HG02588 (cell line): Measurements from ENCODE around the gene TERB1.

Experiments
- ATAC-seq: cut with Tn5 transposase; IDR thresholded peaks from one replicate; pipeline ENCODE4 v1.9.1; 2021; ENCODE audit warnings: mild to moderate bottlenecking, moderate library complexity; ENCODE audit not compliant: unreplicated experiment

TERB1 gene

DNA sequence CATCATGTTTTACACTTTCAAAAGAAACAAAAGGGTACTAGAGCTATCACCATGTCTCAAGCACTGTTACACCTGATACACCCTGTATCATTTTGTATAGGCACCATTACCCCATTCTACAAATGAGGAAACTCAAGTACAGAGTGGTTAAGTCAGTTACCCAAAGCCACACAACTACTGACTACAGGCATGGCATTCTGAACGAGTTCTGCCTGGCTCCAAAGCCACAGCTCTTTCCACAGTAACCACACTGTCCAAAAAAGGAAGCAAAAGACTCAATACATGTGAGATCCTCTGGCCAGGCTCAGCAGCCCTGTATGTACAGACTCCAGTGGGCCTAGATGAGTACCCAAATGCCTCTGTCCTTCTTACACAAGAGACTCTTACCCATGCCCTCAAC, 54.7 kb downstream of the TERB1 start:
- ATAC-seq, result no peak

- ATAC-seq, result no peak
Observed at GRCh38 chr16:66746048-66746447, 55.3 kb downstream of the TERB1 start.

DNA sequence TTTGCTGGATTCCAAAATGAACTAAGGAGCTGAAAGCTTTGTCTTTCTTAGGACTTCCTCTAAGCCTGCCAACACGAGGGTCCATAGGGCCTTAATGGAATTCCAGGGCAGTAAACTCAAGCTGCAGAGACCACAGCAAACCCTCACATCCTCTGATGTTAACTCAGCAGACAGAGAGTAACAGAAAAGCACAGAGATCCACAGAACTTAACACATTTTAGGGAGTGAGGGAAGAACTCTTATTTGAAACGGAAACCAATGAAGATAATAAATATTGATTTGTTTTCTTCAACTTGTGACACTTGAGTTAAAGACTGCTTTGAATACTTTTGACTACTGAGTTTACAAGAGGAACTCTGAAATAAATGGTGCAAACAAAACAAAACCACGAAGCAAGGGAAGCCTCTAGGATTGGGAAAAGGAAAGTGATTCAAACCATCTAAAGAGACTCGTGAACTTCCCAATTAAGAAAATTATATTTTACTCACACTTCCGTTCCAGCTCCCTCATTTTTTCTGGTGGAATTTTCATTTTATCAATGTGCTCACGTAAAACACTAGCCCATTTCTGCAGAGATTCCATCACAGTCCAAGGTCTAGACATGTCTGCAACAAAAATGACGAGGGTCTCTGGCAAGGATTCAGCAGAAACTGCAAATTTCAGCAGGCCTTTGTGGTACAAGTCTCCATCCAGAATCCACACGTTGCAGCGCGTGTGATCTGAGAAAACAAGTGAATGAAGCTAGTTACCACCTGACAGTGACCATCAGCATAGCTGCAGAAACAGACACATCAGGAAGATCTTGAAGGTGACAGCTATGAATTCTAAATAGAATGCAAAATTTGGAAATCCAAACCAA, 59.2 kb downstream of the TERB1 start:
- ATAC-seq, result no peak

DNA sequence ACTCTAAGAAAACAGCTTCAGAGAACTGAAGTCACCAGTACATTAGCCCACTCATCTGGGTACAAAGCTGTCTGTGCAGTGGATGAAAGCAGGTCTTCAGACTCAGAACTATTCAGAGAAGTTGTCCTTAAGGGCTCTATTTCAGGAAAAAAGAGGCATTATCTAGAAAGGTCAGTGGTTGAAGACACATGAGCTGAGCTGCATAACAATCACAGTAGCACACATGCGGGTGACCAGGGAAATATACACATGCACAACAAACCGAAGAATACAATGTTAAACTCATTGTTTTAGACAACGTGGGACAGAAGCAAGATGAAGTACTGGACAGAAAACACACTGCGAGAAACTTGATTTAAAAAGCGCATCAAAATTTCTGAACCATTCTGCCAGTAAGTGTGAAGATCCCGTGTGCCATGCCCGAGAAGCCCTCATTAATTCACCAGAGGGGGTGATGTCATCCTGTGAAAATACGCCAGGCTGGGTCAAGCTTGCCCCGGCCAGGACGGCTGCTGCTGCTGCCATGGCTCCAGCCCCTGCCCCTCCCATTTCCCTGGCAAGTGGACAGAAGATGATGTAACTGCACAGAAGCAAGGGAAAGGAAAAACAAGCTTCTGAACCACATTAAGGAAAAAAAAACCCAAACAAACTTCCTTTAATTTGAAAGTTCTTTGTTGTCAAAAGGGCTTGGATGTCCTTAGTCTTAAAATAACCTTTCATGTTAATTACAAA, 60.0 kb downstream of the TERB1 start:
- ATAC-seq, result no peak

DNA sequence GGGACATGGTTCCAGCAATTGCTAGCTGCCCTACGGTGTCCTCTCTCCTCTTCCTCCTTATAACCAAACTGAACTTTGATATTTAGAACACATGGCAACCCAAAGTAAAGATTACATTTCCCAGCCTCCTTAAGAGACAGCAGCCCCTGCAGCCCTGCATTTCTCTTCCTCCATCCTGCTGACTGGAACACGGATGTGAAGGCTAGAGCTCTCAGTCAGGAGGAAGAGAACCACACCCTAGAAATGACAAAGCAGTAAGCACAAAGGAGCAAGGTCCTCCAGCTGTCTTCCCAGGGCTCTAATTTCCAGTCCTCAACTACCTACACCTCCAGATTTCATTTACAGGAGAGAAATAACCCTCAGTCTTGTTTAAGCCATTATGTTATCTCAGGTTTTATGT, 60.9 kb downstream of the TERB1 start:
- ATAC-seq, result no peak

- no peak for ATAC-seq
Observed at GRCh38 chr16:66740010-66740409, 61.4 kb downstream of the TERB1 start.

DNA sequence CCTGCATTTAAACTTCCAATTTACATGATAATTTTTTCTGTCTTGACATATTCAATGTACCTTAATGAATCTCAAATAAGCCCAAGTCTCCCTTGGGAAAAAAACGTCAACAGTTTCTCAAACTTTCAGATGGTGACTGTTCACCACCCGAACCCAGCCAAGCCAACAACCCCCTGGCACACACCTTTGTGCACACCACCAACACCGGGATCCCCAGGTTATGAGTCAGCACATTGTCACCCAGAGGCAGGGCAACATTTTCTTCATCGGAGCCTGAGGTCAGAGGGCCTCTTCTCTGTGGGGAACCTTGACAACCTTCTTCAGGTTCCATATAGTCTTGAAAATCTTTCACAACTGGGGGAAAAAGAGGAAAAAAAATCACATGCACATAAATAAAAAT, 65.5 kb downstream of the TERB1 start:
- ATAC-seq, result no peak

DNA sequence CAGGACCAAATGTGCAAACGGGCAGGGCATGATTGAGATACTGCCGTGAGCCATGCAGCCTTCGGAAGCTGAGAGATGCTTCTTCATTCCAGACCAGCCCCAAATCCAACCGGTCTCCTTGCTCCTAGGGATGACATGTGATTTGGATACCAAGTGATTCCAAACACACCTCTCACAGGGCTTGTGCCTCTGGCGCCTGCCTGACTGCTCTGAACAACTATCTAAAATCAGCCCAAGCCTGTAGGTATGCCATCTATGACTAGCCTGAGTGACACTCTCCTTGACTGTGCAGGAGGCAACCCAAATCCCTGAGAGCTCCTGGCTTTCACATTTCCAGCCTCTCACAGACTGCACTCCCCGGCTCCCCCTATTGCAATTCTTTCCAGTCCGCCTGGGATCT, 70.3 kb downstream of the TERB1 start:
- ATAC-seq, result no peak

DNA sequence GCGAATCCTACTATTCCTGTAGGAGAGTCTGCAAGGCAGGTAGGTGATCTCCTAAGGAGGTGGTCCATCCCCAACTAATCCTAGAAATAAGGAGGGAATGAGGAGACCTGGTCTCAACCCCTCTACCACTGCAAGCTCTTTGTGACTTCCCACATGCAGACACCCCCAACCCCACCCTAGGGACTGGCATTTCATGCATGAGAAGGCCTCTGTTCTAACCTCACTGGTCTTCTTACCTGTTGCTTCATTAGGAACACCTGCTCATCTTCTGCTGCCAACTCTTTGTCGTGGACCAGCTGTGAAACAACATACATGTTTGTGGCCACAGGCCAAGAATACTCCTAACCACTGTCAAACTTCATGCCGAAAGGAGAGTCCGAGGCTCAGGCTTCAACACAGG, 72.6 kb downstream of the TERB1 start:
- ATAC-seq, result no peak

GRCh38 chr16:66728117-66728787, 73.1 kb downstream of the TERB1 start:
- ATAC-seq, result no peak

- no peak for ATAC-seq
Observed at GRCh38 chr16:66720766-66721165, 80.6 kb downstream of the TERB1 start.

DNA sequence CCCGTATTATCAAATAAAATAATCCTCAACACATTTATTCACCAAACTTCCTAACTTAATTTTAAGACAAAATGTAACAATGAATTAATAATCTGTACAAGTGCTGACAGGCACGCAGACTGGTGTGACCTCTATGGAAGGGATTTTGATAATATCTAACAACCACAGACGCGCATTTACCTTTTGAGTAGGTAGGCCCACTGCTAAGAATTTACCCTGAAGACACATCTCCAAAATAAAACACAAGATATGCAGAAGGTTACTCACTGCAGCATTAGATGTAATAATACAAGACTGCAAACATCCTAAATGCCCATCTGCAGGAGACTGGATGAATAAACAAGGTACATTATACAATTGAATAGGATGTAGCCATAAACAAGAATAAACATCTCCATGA, 82.1 kb downstream of the TERB1 start:
- ATAC-seq, result no peak

- ATAC-seq, result no peak
Observed at GRCh38 chr16:66717776-66718175, 83.6 kb downstream of the TERB1 start.

DNA sequence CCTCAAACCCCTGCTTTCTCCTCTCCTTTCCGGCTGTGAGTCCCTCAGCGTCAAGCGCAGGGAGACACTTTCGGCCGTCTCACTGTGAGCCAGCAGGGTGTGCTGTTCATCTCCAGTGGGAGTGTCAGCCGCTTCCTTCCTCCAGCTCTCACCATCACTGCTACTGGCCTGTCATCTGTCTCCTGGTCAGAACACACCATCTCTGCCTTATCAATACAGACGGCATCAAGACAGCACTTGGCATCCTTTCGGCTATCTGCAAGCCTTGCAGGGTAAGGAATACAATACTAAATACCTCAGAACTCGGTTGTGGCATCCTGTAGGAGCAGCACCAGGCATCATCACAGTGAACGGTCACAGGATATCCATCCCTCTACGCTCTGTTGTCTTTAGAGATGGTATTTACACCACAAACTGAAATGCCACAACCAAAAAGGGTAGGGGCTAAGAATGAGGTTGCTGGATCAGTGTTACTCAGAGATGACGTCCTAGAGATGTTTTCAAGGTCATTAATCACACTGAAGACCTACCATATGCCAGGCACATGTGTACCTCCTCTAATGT, 84.2 kb downstream of the TERB1 start:
- no peak for ATAC-seq

GRCh38 chr16:66714654-66715307, 86.6 kb downstream of the TERB1 start:
- ATAC-seq, result no peak

DNA sequence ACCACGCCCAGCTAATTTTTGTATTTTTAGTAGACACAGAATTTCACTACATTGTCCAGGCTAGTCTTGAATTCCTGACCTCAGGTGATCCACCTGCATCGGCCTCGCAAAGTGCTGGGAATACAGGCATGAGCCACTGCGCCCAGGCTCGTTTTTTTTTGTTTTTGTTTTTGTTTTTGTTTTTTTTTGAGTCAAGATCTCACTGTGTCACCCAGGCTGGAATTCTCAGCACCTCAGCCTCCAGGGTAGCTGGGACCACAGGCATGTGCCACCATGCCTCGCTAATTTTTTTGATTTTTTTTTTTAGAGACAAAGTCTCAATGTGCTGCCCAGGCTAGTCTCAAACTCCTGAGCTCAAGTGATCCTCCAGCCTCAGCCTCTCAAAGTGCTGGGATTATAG, 87.3 kb downstream of the TERB1 start:
- no peak for ATAC-seq

DNA sequence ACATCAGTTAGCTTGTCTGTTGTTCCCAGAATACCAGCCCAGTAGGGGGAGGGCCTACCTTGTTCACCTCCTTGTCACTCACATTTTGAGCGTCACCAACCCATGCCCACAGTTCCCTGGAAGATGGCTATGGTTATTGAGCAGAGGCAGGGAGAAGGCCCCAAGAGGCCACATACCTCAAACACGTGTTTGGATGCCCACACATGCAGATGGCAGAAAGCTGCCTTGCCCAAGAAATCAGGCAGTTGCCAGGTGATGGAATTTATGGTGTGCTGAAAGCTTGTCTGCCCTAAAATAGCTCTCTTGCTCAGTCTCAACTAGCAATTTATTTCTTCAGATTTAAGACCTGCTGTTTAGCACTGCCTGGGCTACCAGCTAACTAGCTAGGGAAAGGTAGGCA, 88.3 kb downstream of the TERB1 start:
- ATAC-seq, result no peak

DNA sequence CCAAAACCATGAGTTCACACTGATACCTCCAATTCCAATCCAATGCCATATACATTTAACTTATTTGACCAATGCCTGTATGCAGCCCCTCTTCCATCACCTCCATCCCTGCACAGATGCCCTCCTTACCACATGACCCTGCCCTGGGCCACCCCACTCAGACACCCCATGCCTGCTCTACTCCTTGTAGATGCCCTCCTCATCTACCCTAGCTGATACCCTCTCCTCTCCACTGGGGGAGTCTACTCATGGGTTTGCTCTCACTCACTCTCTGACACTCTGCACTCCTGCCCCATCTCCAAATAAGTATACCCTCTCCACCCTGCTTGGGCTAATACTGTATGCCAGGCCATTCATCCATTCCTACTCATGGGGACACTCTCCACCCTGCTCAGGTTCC, 88.9 kb downstream of the TERB1 start:
- ATAC-seq, result no peak

DNA sequence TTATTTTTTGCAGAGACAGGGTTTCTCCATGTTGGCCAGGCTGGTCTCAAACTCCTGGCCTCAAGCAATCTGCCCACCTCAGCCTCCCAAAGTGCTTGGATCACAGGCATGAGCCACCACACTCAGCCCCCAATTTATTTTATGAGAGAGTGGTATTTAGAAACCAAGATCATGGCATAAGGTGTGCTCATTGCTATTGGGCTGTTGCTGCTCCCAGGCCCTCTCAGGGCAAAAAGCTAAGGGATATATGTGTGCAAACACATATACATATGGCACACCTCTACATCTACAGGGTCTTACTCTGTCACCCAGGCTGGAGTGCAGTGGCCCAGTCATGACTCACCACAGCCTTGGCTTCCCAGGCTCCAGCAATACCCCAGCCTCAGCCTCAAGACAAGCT, 89.8 kb downstream of the TERB1 start:
- ATAC-seq, result no peak

- ATAC-seq, result no peak
Observed at GRCh38 chr16:66706506-66706880, 94.9 kb downstream of the TERB1 start.
